KOPT-K1 (cell line): ENCODE data around the gene BDH2.

Experiments used
- H3K27ac ChIP-seq: fragments of 200-600 bp; sonication (generic); 2 replicates; pipeline ENCODE4 v1.5.1; 2016; ENCODE audit warnings: antibody characterized with exemption, mild to moderate bottlenecking, low read depth, low read length; ENCODE audit not compliant: poor library complexity, severe bottlenecking
- H3K36me3 ChIP-seq: fragments of 200-600 bp; sonication (generic); 2 replicates; pipeline ENCODE4 v1.5.1; 2017; ENCODE audit warnings: antibody characterized with exemption, mild to moderate bottlenecking, low read length, moderate library complexity; ENCODE audit not compliant: insufficient read depth
- H3K9me3 ChIP-seq: fragments of 200-600 bp; sonication (generic); 2 replicates; pipeline ENCODE4 v1.5.1; 2017; ENCODE audit warnings: antibody characterized with exemption, low read length, mild to moderate bottlenecking; ENCODE audit not compliant: insufficient read depth, poor library complexity, severe bottlenecking

BDH2 gene

DNA sequence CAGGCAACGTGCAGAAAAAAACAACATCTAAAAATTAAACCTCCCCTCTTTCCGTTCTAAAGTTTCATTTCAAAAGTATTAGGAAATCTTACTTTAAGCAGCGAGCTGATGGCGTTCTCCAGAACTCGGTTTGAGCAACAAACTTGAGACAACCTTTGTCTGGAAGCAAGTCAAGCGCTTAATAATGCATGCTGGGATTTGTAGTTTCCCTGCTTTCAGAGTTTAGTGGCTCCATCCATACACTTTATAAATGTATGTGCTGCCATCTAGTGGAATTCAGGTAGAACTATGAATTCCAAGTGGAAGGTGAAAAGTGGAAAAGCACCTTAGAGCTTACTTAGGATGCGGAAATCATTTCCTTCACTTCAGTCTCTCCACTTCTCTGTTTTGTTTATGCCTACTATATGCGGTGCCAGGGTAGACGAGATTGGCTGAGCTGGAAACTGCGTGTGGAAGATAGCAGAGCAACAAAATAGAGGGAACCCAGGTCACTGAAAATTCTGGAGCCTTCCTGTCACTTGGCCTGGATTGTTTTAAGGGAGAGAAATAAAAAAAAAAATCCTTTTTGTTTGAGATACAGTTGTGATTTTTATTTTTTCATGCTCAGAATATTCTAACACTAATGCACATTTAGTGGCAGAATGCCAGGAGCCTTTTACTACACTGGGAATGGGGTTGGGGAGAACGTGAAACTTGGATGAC is at the start of gene BDH2:
Gene BDH2, minus strand, starts transcription at position 144 of the 702 bp plus-strand sequence. CDS start 3,580 bp downstream, outside the sequence.
- Histone ChIP-seq H3K9me3 (no peaks in the 10 kb centered on the region), H3K27ac (peak within 1 kb of the TSS; percentile 46), H3K36me3 (peaks cover 2% of the 10 kb centered on the region)

DNA sequence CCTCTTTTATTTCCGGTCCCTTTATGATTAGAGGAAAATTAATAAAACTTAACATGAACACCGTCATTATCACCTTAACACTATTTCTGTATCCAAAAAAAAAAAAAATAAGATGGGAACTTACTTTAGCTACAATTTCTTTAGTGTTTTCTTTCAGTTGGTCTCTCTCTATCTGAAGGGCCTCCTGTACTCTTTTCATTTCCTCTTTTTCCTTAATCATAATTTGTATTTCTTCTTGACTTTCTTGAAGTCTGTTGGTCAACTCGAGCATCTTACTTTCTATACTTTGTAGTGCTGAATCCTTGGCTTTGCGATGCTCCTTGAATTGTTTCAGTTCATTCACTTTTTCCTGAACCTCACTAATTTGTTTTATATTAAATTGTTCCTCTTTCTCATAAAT is 45.3 kb upstream of the BDH2 start:
- Histone ChIP-seq H3K27ac (no peak overlapping the region), H3K9me3 (peaks cover 4% of the 10 kb centered on the region), H3K36me3 (peaks cover 99% of the 10 kb centered on the region)

DNA sequence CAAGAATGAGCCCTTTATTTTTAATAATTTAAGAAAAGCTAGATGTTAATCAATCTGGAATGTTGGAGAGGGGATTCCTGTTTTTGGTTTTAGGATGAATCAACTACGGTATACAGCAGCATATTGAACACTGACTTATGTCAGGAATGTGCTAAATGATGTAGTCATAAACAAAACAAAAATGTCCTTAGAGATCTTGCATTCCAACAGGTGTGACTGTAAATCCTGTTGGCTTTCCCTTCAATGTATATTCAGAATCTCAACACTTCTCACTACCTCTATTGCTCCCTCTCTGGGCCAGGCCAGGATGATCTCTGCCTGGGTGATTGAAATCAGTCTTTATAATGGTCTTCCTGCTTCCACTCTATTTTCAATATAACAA is 37.8 kb upstream of the BDH2 start:
- H3K36me3 ChIP-seq, result peaks cover 99% of the 10 kb centered on the region
- no peaks in the 10 kb centered on the region for H3K9me3 ChIP-seq
- H3K27ac ChIP-seq, result no peak overlapping the region

DNA sequence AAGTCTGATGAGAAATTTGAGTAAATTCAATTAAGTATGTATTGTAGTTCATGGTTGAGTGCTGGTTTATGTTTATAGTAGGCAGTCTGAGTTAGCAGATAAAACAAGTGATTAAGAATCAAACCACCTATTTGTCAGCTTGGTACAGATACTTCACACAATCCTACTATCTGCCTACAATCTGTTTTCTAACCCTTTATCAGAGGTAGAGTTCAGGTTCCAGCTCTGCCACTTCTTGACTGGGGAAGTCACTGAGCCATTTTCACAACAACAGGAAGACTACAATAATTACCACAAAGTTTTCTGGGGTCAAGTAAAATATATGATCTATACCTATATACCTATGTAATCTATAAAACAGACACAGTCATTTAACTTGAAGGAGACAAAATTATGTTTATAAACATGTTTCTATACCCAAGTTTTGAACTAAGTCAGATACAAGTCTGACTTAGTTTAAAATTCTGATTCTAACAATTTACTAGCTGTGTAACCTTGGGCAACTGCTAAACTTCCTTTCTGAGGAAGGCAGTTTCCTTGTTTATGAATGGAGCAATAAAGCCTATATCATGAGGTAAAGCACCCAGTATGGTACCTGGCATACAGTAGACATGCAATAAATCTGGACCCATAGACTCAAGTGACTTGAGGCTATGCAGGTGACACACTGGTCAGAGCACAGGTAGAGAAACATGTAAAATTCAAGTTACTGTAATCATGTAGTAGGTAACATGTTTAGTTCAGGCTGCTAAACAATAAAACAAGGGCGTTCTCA is 37.2 kb upstream of the BDH2 start:
- Histone ChIP-seq H3K27ac (no peak overlapping the region), H3K9me3 (no peaks in the 10 kb centered on the region), H3K36me3 (peaks cover 99% of the 10 kb centered on the region)

DNA sequence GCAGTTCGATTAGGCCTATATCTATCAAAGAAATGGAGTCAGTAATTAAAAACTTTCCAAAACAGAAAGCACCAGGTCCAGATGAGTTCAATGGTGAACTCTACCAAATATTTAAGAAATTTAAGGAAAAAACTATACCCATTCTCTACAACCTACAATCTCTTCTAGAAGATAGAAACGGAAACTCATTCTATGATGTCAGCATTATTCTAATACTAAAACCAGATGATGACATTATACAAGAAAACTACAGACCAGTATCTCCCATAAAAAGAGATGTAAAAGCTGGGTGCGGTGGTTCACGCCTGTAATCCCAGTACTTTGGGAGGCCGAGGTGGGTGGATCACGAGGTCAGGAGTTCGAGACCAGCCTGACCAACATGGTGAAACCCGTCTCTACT is 29.5 kb upstream of the BDH2 start:
- peaks cover 24% of the 10 kb centered on the region for H3K9me3 ChIP-seq
- no peak overlapping the region for H3K27ac ChIP-seq
- H3K36me3 ChIP-seq, result peaks cover 99% of the 10 kb centered on the region

DNA sequence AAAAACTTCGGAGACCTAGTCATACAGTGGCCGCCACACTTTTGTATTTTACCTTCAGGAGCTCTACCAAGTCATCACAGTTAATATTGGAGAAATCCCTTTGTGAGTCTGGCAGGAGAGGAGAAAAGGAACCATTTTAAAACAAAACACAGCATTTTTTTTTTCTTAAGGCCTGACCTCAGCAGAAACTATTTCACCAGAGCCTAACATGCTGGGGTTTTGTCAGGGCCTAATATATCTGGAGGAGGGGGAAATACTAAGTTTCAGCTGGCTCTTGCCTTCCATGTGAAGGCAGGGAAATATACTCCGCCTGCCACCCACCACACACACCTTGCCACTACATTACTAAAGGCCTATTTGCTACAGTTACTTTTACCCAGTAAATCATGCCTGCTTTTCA is 26.5 kb upstream of the BDH2 start:
- Histone ChIP-seq H3K27ac (no peak overlapping the region), H3K36me3 (peaks cover 100% of the 10 kb centered on the region), H3K9me3 (peaks cover 24% of the 10 kb centered on the region)

DNA sequence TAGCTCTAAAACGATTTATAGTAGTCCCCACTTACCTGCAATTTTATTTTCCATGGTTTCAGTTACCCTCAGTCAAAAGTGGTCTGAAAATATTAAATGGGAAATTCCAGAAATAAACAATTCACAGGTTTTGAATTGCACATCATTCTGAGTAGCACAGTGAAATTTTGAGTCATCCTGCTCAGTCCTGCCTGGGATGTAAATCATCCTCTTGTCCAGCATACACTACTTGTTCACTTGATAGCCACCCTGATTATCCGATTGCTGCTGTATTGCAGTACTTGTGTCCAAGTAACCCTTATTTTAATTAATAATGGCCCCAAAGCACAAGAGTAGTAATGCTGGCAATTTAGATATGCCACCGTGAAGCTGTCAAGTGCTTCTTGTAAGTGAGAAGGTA is 23.5 kb upstream of the BDH2 start:
- peaks cover 98% of the 10 kb centered on the region for H3K36me3 ChIP-seq
- peaks cover 3% of the 10 kb centered on the region for H3K9me3 ChIP-seq
- H3K27ac ChIP-seq, result no peak overlapping the region

DNA sequence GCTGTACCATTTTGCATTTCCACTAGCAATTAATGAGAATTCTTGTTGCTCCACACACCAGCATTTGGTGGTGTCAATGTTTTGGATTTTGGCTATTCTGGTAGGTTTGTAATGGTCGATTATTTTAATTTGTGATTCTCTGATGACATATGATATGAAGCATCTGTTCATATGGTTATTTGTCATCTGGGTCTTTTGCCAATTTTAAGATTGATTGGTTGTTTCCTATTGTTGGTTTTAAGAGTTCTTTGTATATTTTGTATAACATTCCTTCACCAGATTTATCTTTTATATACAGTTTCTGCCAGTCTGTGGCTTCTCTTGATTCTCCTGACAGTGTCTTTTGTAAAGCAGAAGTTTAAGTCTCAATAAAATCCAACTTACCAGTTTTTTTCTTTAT is 18.5 kb upstream of the BDH2 start:
- H3K36me3 ChIP-seq, result peaks cover 91% of the 10 kb centered on the region
- no peaks in the 10 kb centered on the region for H3K9me3 ChIP-seq
- no peak overlapping the region for H3K27ac ChIP-seq

DNA sequence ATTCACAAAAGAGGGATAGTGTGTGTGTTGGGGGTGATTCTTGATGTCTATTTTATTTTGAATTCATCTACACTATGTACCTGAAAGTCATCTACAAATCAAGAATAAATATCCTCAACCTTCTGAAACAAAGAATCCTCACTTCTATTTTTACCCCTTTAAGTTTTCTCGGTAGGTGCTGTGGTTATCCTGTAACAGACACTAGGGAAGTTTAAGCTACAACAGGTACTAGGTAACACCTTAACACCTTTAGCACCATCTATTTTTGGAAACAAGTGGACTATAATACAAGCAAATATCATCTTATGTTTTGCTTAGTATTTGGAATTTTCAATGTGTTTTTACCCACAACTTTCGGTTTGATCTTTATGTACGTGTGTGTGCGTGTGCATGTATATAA is 12.0 kb upstream of the BDH2 start:
- no peaks in the 10 kb centered on the region for H3K9me3 ChIP-seq
- H3K27ac ChIP-seq, result no peak overlapping the region
- peaks cover 80% of the 10 kb centered on the region for H3K36me3 ChIP-seq

DNA sequence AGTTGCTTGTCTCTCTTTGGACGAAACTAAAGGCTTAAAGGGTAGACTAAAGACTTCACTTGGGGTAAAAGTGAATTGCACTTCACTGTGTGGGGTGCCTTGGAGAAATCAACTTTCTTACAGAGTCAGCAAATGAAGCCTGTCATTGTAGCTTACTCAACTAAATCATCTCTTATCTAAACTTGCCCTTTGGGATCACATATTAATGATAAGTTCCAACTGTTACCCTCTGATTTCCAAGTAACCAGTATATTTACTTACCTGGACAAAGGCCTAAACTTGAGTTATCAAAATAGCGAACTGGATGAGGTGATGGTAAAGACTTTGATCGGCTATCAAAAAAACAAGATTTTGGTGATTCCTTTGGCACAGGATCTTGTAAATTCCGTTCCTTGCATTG is 8.9 kb upstream of the BDH2 start:
- Histone ChIP-seq H3K27ac (no peak overlapping the region), H3K9me3 (no peaks in the 10 kb centered on the region), H3K36me3 (peaks cover 71% of the 10 kb centered on the region)

DNA sequence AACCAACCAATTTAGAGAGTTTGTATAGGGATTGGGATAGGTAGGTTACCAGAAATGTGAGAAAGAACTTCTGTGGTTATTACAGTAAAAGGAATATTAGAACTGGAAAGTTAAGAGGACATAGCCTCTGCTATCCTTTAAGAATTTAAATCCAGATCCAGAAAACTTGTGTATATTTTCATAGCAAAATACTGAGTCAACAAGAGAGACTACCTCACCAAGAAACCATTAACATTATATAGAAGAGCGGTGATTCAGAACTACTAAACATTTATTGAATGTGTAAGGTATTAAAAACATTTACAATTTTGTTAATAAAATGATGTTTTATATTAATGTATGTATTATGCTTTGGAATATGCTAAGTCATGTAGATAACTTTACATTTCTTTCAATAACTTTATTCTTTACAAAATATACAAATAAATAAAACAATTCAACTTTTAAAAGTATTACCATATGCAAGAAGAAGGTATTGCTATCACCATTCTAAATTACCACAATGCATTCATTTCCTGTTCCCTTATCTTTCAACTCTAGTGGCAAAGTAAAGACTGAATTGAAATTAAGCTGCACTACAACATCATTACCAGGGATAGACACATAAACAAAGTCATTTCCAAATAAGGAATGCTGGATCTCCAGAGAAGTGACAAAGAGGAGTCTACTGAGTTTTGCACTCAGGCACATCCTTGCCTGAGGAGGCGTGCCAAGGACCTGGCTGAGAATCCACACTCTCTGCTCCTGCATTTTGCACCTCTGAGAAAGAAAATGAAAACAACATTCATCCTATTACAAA is 6.1 kb upstream of the BDH2 start:
- Histone ChIP-seq H3K27ac (no peak overlapping the region), H3K36me3 (peaks cover 59% of the 10 kb centered on the region), H3K9me3 (no peaks in the 10 kb centered on the region)

DNA sequence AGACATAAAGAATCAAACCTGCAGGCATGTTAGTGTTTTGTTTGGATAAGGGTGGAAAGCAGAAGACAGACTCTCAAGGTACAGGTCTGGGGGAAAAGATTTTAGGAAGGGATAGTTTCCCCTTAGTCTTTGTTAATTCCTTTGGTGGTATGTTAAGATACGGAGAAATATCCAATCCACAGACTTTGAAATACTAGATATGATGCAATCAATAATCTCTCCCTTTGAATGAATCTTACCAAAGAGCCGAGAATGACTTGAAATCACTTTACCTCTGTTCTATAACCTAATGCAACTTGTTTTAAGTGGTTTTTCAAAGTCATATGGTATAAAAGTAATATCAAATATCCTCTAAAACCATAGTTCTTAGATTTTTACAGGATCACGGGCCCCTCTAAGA is 5.3 kb upstream of the BDH2 start:
- Histone ChIP-seq H3K9me3 (no peaks in the 10 kb centered on the region), H3K36me3 (peaks cover 50% of the 10 kb centered on the region), H3K27ac (no peak overlapping the region)

DNA sequence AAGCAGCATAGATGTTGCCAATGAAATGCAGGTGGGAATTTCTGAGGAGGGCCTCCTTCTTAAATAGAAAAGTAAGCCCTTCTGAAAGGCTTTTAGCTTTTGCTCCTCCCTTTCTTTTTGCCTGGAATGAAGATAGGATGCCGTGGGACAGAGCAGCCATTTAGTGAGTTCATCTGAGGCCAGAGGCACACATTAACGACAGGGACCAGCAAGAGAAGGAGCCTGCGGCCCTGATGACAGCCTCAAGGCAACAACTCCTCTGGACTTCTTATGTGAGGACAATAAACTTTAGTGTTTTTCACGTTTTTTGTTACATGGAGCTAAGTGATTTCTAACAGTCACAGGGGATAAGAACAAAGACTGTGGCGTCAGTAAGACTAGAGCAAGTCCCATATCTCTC is 1.1 kb upstream of the BDH2 start:
- peaks cover 10% of the 10 kb centered on the region for H3K36me3 ChIP-seq
- no peak overlapping the region for H3K27ac ChIP-seq
- H3K9me3 ChIP-seq, result no peaks in the 10 kb centered on the region

DNA sequence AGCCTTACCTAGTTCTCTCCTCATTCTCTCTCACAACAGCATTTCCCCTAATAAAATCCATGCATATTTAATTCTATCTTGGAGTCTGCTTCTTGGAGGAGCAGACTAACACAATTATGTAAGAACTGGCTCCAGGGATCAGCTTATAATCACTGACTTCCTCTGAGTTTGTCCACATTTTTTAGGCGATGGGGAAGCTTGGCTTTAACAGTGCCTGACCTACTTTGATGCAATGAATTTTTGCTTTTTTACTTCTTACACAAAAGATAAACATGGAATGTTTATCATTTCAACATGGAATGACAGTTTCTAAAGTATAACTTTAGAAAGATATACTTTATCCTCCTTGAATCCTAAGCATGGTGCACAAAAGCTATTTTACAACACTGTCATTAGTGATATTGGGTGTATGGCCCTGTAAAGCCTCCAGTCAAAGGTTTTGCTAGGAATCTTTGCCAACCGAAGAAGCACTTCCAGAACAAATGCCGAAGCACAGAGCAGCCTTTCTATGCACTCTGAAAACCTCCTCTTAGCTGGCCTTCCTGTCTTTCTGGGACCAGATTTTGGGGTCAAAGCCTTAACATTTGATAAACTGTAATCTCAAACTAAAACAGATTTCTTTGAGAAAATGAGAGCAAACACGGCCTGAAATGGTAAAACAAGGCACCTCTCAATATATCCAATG is 736 bp downstream of the BDH2 start:
- Histone ChIP-seq H3K9me3 (no peaks in the 10 kb centered on the region), H3K27ac (peak overlapping the region; percentile 46), H3K36me3 (no peaks in the 10 kb centered on the region)

DNA sequence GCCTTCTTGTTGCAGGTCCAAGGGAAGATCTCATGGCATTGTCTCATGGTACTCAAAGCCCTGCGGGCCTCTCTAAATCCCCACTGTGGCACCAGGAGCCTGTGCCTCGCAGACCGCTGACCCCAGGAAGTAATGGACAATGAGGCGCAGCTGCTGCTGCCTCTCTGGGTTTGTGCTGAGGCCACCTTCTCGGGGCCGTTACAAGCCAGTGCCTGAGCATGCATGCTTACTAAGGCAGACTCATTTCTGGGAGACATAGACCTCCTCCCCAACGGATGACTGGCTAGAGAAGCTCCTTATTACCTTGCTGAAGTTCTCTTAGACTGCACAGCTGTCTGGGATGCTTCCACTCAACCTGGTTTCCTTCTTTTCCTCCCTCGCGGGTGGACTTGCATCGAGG is 1.3 kb downstream of the BDH2 start:
- no peak overlapping the region for H3K27ac ChIP-seq
- no peaks in the 10 kb centered on the region for H3K9me3 ChIP-seq
- H3K36me3 ChIP-seq, result no peaks in the 10 kb centered on the region
